Measurements from ENCODE around the gene ZCWPW1.
"Not testable (repeated sequence)": the region's sequence is repeated elsewhere in the genome, so short reads cannot be mapped to it uniquely, and the experiment has no call there.

ZCWPW1 gene

GRCh38 chr7:100357131-100357561 is 71.4 kb downstream of the ZCWPW1 start:
- no peak for DNase-seq (ENCODE audit: low read depth in 2 of 3, low spot score in 2 of 3)

- DNase-seq (ENCODE audit: low read depth in 2 of 3, low spot score in 2 of 3), result no peak
Measured at GRCh38 chr7:100356416-100357068, 72.0 kb downstream of the ZCWPW1 start.

- no peak for DNase-seq (ENCODE audit: low read depth in 2 of 3, low spot score in 2 of 3)
Measured at GRCh38 chr7:100353685-100354330, 74.7 kb downstream of the ZCWPW1 start.

GRCh38 chr7:100352984-100353684 is 75.4 kb downstream of the ZCWPW1 start:
- no peak for DNase-seq (ENCODE audit: low read depth in 2 of 3, low spot score in 2 of 3)

GRCh38 chr7:100352230-100352781 is 76.2 kb downstream of the ZCWPW1 start:
- DNase-seq (ENCODE audit: low read depth in 2 of 3, low spot score in 2 of 3), result not testable (repeated sequence)

GRCh38 chr7:100351657-100352058 is 76.8 kb downstream of the ZCWPW1 start:
- DNase-seq (ENCODE audit: low read depth in 2 of 3, low spot score in 2 of 3), result no peak
